ENCODE data around the gene CUZD1. TPM values are rescaled to one million over a fixed set of nuclear protein-coding genes. Genes with fewer than 3 reads are reported as not detected.

The CUZD1 gene
- total RNA-seq, 4 donors from 2014 or later: 0.42 to 0.76 TPM; not detected in 2

DNA sequence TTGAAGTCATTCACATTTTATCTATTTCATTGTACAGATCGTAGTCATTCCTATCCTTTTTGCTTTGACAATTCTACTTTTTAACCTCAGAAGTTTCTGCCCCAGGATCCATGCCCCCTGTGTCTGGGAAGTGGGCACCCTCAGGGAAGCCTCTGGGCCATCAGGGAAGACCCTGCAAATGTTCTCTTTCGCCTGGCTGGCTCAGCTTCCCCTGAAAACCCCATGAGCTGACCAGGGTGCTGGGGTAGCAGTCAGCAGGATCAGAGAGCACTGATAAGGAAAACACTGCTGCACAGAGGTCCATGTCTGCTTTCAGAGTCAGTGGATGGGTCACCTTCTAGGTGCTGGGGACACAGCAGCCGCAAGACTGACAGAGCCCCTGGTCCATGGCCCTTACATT is 23.8 kb downstream of the CUZD1 start:
- Histone ChIP-seq H3K4me1 (no peaks in the 10 kb centered on the region), H3K27ac (no peak overlapping the region), H3K4me3 (no peak overlapping the region), H3K9me3 (no peaks in the 10 kb centered on the region), H3K36me3 (no peaks in the 10 kb centered on the region), H3K27me3 (peaks cover 0 to 56% (median 0%) of the 10 kb centered on the region in 4 donors)
- WGBS, 2 donors: 64 to 67% methylated on average over 2 to 3 of the region's 3 CpGs
- no peak for DNase-seq
- intact Hi-C loops (cut with DNase I): no loop called here
- TF ChIP-seq, protein P1, sequence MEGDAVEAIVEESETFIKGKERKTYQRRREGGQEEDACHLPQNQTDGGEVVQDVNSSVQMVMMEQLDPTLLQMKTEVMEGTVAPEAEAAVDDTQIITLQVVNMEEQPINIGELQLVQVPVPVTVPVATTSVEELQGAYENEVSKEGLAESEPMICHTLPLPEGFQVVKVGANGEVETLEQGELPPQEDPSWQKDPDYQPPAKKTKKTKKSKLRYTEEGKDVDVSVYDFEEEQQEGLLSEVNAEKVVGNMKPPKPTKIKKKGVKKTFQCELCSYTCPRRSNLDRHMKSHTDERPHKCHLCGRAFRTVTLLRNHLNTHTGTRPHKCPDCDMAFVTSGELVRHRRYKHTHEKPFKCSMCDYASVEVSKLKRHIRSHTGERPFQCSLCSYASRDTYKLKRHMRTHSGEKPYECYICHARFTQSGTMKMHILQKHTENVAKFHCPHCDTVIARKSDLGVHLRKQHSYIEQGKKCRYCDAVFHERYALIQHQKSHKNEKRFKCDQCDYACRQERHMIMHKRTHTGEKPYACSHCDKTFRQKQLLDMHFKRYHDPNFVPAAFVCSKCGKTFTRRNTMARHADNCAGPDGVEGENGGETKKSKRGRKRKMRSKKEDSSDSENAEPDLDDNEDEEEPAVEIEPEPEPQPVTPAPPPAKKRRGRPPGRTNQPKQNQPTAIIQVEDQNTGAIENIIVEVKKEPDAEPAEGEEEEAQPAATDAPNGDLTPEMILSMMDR (IDR thresholded peaks at IDR 0.05): no peak
- TF ChIP-seq POLR2A (IDR thresholded peaks at IDR 0.05): no peak

DNA sequence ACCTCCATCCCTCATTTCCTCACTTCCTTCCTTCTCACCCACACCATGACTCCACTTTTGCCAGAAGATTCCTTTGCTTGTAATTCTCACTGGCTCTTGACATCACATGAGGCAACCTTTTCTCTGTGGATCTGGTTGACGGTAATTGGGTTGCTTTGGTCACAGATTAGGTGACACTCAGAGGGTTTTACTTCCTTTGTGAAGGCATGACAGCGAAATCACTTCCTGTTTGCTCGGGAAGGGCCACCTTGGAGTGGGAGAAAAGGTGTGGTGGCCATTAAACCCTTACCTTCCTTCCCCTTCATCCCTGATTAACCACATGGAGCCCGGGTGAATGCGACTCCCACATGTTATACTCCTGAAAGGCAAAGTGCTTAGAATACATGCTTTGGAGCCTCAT is 30.2 kb downstream of the CUZD1 start:
- no peak for TF ChIP-seq POLR2A (IDR thresholded peaks at IDR 0.05)
- TF ChIP-seq, protein P1 (IDR thresholded peaks at IDR 0.05): no peak
- H3K4me3 ChIP-seq: no peak overlapping the region
- intact Hi-C loops (cut with DNase I): no loop called here
- 55 to 69% methylated on average over 4 to 5 of the region's 5 CpGs for WGBS, 2 donors
- H3K9me3 ChIP-seq: no peaks in the 10 kb centered on the region
- H3K4me1 ChIP-seq: no peaks in the 10 kb centered on the region
- no peak for DNase-seq
- H3K27ac ChIP-seq: no peak overlapping the region
- peaks cover 0 to 44% (median 0%) of the 10 kb centered on the region in 4 donors for H3K27me3 ChIP-seq
- no peaks in the 10 kb centered on the region for H3K36me3 ChIP-seq

DNA sequence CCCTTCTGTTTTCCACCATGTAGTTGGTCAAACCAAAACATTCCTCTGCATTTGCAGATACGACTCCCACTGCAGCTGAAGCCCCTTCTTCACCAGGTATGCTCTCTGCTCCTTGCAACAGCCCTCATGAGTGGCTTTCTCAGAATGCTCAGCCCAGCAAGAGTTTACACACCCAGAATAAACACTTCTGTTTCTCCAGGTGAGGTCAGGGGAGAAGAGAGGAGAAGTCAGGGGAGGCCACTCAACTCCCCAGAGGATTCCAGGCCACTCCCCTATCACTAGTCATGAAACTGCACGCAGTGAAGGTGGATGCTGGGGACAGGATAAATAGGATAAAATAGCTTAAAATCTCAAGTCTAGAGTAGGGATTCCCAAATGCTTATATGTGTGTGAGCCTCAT is 31.2 kb downstream of the CUZD1 start:
- no peaks in the 10 kb centered on the region for H3K4me1 ChIP-seq
- no peaks in the 10 kb centered on the region for H3K36me3 ChIP-seq
- H3K27ac ChIP-seq: no peak overlapping the region
- no peak overlapping the region for H3K4me3 ChIP-seq
- no peak for DNase-seq
- intact Hi-C loops (cut with DNase I): no loop called here
- TF ChIP-seq POLR2A (IDR thresholded peaks at IDR 0.05): no peak
- H3K9me3 ChIP-seq: no peaks in the 10 kb centered on the region
- WGBS, 2 donors: 50 to 73% methylated on average over 2 of the region's 2 CpGs
- H3K27me3 ChIP-seq: peaks cover 0 to 35% (median 0%) of the 10 kb centered on the region in 4 donors

DNA sequence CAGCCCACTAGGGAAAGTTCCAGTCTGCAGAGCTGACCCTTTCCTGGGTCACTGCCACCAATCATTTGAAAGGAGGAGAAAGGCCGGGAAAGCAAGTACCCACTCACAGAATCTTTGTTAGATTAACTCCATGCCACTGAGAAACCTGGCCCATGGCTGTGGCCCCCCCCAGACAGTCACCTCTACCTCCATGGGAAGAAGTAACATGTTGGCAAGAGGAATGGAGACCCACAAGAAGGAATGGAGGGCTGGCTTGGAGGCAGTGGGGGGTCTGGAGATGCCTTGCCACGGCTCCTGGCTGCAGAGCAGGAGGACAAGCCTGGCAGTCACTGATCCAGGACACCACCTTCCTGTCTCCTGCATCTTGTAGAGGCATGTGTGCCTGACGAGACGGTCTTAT is 32.9 kb downstream of the CUZD1 start:
- Histone ChIP-seq H3K27me3 (peaks cover 0 to 17% (median 0%) of the 10 kb centered on the region in 4 donors), H3K4me3 (no peak overlapping the region), H3K4me1 (no peaks in the 10 kb centered on the region), H3K27ac (no peak overlapping the region), H3K9me3 (no peaks in the 10 kb centered on the region), H3K36me3 (no peaks in the 10 kb centered on the region)
- TF ChIP-seq, protein P1 (IDR thresholded peaks at IDR 0.05): no peak
- TF ChIP-seq POLR2A (IDR thresholded peaks at IDR 0.05): no peak
- intact Hi-C loops (cut with DNase I): no loop called here
- no peak for DNase-seq
- 53 to 59% methylated on average over 4 of the region's 4 CpGs for WGBS, 2 donors

DNA sequence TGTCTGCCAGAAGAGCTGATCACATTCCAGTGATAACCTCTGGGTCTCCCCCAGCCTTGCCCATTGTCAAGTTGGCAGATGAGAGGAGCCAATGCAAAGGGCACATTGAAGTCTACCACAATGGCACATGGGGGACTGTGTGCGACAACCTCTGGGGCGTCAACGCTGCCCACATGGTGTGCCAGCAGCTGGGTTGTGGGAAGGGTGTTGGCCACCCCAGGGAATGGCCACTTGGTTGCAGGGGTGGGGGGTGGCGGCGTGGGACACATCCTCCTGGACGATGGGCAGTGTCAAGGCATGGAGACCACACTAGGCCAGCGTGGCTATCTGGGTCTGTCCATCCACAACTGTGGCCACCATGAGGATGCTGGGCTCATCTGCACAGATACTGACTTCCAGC is 43.4 kb downstream of the CUZD1 start:
- Histone ChIP-seq H3K4me3 (no peak overlapping the region), H3K27me3 (no peaks in the 10 kb centered on the region), H3K27ac (no peak overlapping the region), H3K4me1 (no peaks in the 10 kb centered on the region), H3K36me3 (no peaks in the 10 kb centered on the region), H3K9me3 (no peaks in the 10 kb centered on the region)
- 60 to 100% methylated on average over 1 of the region's 7 CpGs for WGBS, 2 donors
- intact Hi-C loops (cut with DNase I): no loop called here
- TF ChIP-seq POLR2A (IDR thresholded peaks at IDR 0.05): no peak
- TF ChIP-seq, protein P1 (IDR thresholded peaks at IDR 0.05): no peak
- DNase-seq: no peak

DNA sequence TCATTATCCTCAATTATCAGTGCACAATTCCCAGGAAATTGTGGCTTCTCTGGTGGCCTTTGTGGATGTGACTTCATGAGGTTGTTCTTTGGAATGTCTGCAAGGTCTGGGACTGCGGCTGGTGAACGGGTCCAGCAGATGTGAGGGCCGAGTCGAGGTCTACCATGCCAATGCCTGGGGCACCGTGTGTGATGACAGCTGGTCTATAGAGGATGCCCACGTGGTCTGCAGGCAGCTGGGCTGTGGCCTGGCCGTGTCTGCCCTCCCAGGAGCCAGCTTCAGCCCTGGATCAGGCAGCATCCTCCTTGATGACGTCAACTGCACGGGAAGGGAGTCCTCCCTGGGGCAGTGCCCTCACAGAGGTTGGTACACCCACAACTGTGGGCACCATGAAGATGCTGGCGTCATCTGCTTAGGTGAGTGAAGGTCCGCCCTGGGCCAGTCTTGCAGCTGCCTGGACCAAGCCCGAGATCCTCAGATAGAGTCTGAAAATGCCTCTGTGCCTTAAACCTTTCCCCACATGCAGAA is 46.9 kb downstream of the CUZD1 start:
- DNase-seq: no peak
- Histone ChIP-seq H3K4me3 (no peak overlapping the region), H3K4me1 (no peaks in the 10 kb centered on the region), H3K27me3 (no peaks in the 10 kb centered on the region), H3K27ac (no peak overlapping the region), H3K36me3 (no peaks in the 10 kb centered on the region), H3K9me3 (no peaks in the 10 kb centered on the region)
- intact Hi-C loops (cut with DNase I): no loop called here
- TF ChIP-seq POLR2A (IDR thresholded peaks at IDR 0.05): no peak
- TF ChIP-seq, protein P1 (IDR thresholded peaks at IDR 0.05): no peak
- 85 to 91% methylated on average over 5 to 6 of the region's 12 CpGs for WGBS, 2 donors

Measured in esophagus squamous epithelium (tissue), 5 donors.